AG20443 (cell line): ENCODE results near the gene COL4A4.

Experiments used
- DNase-seq: peaks from one replicate; pipeline ENCODE4 v3.0.0; 2012; ENCODE audit warnings: low spot score, mixed read lengths

COL4A4 gene

DNA sequence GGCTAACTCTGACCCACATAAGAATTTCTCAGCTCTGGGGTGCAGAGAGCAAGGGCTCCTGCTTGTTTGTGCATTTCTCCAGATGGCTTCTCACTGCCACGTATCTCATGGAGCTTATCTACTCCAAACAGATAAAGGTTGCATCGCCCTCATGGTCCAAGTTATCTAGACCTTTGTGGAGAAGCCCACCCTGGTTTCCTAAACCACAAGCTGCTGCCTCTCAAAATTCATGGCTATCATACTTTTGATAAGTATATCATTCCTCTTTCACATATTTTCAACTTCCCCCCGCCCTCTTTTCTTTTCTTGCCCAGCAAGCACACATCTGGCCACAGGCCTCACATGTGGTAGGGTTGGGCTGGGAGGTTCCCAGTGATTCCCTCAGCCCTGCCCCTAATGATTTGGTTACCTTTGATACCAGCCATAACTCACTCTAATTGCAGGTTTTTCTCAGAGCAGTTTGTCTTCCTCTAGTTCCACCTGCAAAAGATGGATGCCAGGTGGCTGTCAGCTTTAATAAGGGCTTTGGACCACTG is 182.1 kb downstream of the COL4A4 start:
- no peak for DNase-seq

DNA sequence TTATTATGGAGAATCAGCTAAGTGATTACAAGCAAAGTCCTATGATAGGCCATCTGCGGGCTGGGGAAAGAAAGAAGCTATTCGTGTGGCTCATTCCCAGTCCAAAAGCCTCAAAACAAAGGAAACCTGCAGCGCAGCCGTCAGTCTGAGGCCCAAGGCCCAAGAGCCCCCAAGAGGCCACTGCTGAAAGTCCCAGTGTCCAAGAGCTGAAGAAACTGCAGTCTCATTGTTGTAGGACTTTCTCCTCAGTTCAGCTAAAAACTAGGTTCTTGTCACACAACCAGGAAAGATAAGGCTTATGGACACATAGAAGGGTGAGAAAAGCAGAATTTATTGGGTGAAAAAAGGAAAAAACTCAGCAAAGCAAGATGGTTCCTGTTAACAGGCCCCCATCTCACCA is 185.0 kb downstream of the COL4A4 start:
- DNase-seq = no peak

DNA sequence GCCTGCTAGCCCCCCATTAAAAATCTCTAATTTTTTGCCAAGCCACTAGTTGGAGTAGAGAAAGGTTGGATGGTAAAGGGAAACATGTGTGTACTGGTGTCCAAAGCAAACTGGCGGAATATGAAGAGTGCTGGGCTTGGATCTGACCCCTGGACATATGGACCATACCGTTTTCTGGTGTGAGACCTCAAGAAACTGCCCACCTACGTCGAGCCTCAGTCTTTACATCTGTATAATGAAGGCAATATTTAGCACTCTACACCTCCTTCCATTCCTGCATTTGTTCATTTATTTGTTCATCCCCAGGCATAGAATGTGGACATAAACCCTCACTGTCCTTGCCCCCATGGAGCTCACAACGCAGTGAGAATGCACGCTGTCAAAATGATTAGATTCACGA is 185.7 kb downstream of the COL4A4 start:
- DNase-seq = no peak

- DNase-seq = no peak
Observed at GRCh38 chr2:226977775-226978190, 186.2 kb downstream of the COL4A4 start.

DNA sequence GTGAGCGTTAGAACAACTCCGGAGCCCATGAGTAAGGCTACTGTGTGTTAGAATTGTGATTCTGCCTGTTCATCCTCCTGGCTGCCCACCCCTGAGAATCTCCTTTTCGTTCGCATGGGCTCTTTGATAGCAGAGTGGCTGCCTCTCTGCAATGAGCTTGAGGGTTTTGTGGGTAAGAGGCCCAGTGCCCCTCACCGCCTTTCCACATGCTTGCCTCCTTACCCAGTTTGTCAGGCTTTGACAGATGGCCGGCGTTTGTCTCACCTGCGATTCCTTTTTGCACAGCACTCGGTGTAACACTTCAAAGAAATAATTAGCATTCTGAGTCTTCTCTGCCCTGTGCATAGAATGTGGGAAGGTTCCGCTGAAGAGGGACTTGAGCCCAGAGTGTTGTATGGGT is 190.2 kb downstream of the COL4A4 start:
- no peak for DNase-seq

GRCh38 chr2:226971770-226972169 is 192.2 kb downstream of the COL4A4 start:
- no peak for DNase-seq

- DNase-seq = no peak
Observed at GRCh38 chr2:226971084-226971483, 192.9 kb downstream of the COL4A4 start.

DNA sequence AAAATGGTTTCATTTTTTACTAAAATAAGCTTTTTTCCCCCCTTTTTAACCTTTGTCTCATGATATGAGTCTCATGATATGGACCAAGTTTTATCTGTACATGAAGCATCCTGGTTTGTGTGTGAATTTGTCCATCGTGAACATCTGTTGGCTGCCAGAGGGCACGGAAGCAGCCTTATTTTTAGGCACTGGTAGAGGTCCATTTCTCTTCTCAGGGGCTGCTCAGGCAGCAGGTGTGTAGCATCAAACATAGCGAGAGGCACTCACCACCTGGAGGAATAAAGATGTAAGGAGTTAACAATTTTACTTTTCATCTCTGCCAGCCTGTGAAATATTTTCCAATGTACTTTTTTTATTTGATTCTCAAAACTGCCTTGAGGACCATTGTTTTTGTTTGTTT is 193.6 kb downstream of the COL4A4 start:
- DNase-seq = no peak

- DNase-seq = no peak
Observed at GRCh38 chr2:226969417-226970080, 194.5 kb downstream of the COL4A4 start.

DNA sequence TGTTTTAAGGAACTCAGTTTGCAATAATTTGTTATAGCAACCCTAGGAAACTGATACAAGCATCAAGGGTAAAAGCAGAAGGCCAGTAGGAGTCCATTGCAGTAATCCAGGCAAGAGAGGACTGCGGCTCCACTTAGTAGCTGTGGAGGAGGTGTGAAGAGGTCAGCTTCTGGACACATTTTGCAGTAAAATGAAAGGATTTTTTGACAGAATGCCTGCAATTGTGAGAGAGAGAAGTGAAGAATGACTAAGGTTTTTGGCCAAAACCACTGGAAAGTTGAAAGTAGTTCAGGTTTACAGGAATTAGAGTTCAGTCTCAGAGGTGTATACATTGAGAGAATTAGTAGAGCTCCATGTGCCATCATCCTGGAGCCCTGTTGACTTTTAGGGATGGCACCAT is 198.6 kb downstream of the COL4A4 start:
- DNase-seq = no peak

DNA sequence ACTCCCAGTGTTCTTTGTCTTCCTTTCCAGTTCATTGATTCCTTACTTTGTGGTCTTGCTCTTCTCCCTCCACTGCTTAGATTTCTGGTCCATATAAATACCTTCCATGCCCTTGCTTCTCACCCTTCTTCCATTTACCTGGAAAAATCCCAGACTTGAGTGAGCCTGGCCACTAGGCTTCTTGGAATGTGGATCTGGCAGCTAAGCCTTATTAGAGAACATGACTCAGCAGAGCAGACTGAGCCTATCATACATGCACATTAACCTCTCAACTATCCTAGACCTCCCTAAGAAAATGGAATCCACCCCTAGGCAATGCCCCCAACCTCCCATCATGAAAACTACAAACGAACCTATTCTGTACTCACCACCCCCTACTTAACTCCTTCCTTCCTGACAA is 200.5 kb downstream of the COL4A4 start:
- DNase-seq = peak; percentile 76

GRCh38 chr2:226962176-226962773 is 201.7 kb downstream of the COL4A4 start:
- no peak for DNase-seq

DNA sequence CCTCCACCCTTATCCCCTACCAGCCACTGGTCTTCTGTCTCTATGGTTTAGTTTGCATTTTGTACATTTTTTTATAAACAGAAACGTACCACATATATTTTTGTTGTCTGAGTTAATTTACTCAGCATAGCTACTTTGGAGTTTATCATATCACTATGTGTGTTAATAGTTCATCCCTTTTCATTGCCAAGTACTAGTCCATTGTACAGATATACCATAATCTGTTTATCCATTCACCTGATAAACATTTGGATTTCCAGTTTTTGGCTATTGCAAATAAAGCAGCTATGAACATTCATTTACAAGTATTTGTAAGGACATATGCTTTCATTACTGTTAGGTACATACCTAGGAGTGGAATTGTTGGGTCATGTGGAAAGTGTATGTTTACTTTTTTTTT is 204.6 kb downstream of the COL4A4 start:
- no peak for DNase-seq

DNA sequence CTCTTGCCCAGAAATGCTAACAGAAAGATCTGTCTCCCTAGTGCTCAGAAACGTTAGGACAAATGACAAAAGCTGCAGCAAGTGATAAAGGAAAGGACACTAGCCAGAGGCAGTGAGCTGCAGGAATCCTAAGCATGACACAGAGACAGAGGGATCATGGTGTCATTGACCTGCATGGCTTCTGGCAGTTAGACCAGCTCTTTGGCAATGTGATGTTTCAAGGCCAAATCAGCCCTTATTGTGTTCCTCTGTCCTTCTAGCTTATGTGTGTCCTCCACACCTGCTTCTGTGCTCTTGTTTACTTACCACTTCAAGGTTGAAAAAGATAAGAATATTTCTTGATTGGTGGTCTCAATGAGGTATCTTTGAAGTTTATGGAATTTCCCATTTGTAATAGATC is 207.3 kb downstream of the COL4A4 start:
- DNase-seq = no peak

DNA sequence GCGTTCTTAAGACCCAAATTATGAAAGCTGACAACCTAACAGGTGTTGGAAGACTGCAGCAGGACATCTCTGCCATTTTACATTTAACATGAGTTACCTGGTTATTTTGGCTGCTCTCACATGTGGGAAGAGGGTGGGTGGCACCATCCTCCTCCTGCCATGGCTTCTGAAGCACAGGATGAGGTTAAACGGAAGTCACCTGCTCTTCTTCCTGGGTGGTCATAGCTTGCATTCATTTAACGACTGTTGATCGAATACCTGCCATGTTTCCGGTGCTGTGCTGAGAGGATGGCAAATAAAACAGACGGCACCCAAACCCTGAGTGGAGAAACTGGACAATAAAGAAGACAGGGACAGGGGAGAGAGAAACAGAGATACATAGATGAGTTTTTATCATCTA is 210.2 kb downstream of the COL4A4 start:
- no peak for DNase-seq

GRCh38 chr2:226953206-226953605 is 210.8 kb downstream of the COL4A4 start:
- peak; percentile 58 for DNase-seq
